Epithelial cell of proximal tubule (primary cell): ENCODE data around the gene SLC12A9. TPM values are rescaled to one million over a fixed set of nuclear protein-coding genes. Genes with fewer than 3 reads are reported as not detected.
A peak's percentile ranks its signal among the peaks of the same experiment; 100 is the strongest.

Experiments
- DNase-seq: peaks from one replicate; pipeline ENCODE4 v3.0.0-alpha.2; 2011; ENCODE audit warnings: low read depth
- H3K4me3 ChIP-seq: 2 replicates; pipeline ENCODE4 v1.5.1; 2011; ENCODE audit warnings: low read depth, mild to moderate bottlenecking, low read length
- total RNA-seq: library from RNA; depleted of rRNA; stranded (reverse); fragments of >200 nt; gene quantifications from 2 replicates; pipeline ENCODE4 v1.2.3, GENCODE V29; 2015
- TF ChIP-seq, protein P1 (sequence below): conservative IDR thresholded peaks from 2 replicates; pipeline ENCODE4 v1.5.1; 2012; ENCODE audit warnings: low read depth, mild to moderate bottlenecking, low read length

The SLC12A9 gene
- total RNA-seq, 1 donor from 2014 or later: 11.4 TPM

- no peak overlapping the region for H3K4me3 ChIP-seq
- no peak for DNase-seq
- TF ChIP-seq, protein P1, sequence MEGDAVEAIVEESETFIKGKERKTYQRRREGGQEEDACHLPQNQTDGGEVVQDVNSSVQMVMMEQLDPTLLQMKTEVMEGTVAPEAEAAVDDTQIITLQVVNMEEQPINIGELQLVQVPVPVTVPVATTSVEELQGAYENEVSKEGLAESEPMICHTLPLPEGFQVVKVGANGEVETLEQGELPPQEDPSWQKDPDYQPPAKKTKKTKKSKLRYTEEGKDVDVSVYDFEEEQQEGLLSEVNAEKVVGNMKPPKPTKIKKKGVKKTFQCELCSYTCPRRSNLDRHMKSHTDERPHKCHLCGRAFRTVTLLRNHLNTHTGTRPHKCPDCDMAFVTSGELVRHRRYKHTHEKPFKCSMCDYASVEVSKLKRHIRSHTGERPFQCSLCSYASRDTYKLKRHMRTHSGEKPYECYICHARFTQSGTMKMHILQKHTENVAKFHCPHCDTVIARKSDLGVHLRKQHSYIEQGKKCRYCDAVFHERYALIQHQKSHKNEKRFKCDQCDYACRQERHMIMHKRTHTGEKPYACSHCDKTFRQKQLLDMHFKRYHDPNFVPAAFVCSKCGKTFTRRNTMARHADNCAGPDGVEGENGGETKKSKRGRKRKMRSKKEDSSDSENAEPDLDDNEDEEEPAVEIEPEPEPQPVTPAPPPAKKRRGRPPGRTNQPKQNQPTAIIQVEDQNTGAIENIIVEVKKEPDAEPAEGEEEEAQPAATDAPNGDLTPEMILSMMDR: no peak
These were observed 59.0 kb downstream of the SLC12A9 start for GRCh38 chr7:100911484-100911883.

DNA sequence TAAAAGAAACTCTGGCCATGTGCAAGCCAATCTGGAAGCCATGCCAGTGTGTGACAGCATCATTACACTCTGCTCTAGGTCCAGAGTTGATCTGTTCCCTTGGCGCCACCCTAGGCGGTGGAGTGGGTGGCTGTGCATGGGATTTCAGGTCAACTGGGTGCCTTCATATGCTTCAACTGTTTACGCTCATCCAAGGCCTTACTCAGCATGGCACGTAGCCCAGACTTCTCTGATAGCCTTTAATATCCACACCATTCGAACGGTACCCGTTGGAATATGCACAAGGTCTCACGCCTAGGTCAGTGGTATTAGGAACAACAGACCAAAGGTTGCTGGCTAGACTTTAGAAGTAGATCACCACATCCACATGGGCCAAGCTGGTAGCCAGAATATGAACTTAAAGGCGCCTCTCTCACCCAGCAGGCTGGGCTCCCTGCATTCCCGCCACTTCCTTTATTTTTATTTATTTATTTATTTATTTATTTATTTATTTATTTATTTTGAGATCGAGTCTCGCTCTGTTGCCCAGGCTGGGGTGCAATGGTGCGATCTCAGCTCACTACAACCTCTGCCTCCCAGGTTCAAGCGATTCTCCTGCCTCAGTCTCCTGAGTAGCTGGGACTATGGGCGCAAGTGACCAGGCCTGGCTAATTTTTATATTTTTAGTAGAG is 61.8 kb downstream of the SLC12A9 start:
- DNase-seq: no peak
- TF ChIP-seq, protein P1: no peak
- H3K4me3 ChIP-seq: no peak overlapping the region

DNA sequence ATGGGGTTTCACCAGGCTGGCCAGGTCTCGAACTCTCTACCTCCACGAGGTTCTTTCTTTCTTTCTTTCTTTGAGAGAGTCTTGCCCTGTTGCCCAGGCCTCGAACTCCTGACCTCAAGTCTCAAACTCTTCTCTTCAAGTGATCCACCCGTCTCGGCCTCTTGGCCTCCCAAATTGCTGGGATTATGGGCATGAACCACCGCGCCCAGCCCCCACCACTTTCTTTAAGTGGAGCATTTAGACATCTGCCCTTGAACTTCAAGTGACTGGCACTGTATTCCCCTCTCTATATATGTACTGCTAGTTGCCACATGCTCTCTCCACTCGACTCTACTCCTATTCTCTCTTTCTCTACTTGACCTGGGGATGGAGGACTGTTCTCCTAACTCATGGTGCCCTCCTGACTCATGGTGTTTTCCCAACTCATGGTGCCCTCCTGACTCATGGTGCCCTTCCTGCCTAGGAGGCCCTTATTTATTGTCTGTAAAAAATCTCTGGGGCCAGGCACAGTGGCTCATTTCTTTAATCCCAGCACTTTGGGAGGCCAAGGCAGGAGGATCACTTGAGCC is 62.5 kb downstream of the SLC12A9 start:
- TF ChIP-seq, protein P1: no peak
- no peak overlapping the region for H3K4me3 ChIP-seq
- DNase-seq: peak; percentile 43

Other genes with a start within 250 kb of the SLC12A9 start
- 12.1 and 17.0 TPM in 2 replicates for gene MOSPD3, start 240.2 kb upstream of the SLC12A9 start, total RNA-seq
- gene TFR2, start 211.2 kb upstream of the SLC12A9 start, total RNA-seq: 1.1 and 5.9 TPM in 2 replicates
- not detected in 2 replicates for gene ACTL6B, start 196.3 kb upstream of the SLC12A9 start, total RNA-seq
- gene GNB2, start 179.0 kb upstream of the SLC12A9 start, total RNA-seq: 245 and 295 TPM in 2 replicates
- gene GIGYF1, start 158.5 kb upstream of the SLC12A9 start, total RNA-seq: 8.5 and 14.1 TPM in 2 replicates
- gene POP7, start 146.6 kb upstream of the SLC12A9 start, total RNA-seq: 42.7 and 79.3 TPM in 2 replicates
- gene EPO, start 132.2 kb upstream of the SLC12A9 start, total RNA-seq: not detected in 2 replicates
- not detected in 2 replicates for gene ZAN, start 119.1 kb upstream of the SLC12A9 start, total RNA-seq
- gene EPHB4, start 25.2 kb upstream of the SLC12A9 start, total RNA-seq: 70.3 and 99.1 TPM in 2 replicates
- gene TRIP6, start 14.7 kb downstream of the SLC12A9 start, total RNA-seq: 112 and 117 TPM in 2 replicates
- 83.3 and 154 TPM in 2 replicates for gene SRRT, start 22.4 kb downstream of the SLC12A9 start, total RNA-seq
- gene UFSP1, start 37.0 kb downstream of the SLC12A9 start, total RNA-seq: 0.58 and 4.3 TPM in 2 replicates
- gene ACHE, start 43.2 kb downstream of the SLC12A9 start, total RNA-seq: 0.51 and 3.3 TPM in 2 replicates
- not detected in 2 replicates for gene MUC3A, start 96.8 kb downstream of the SLC12A9 start, total RNA-seq
- 1.7 TPM in 1 of 2 replicates, not detected in the other for gene MUC12, start 116.9 kb downstream of the SLC12A9 start, total RNA-seq
- gene MUC17, start 167.4 kb downstream of the SLC12A9 start, total RNA-seq: not detected in 2 replicates
- gene TRIM56, start 232.8 kb downstream of the SLC12A9 start, total RNA-seq: 9.2 and 9.4 TPM in 2 replicates